HepG2 (cell line): ENCODE results near the gene PFDN1. TPM values are rescaled to one million over a fixed set of nuclear protein-coding genes. Genes with fewer than 3 reads are reported as not detected.
A peak's percentile ranks its signal among the peaks of the same experiment; 100 is the strongest.

ENCODE experiments used
- BCL6 ChIP-seq: IDR thresholded peaks from 2 replicates; pipeline ENCODE4 v1.6.1; 2016; ENCODE audit warnings: missing genetic modification reagents, missing compliant biosample characterization
- CEBPB ChIP-seq: IDR thresholded peaks from 2 replicates; pipeline ENCODE4 v1.6.1; 2011; ENCODE audit warnings: low read depth, low read length, improper control_type of control experiment, borderline replicate concordance
- CEBPG ChIP-seq: IDR thresholded peaks from 2 replicates; pipeline ENCODE4 v1.6.1; 2016
- EP300 ChIP-seq, 3 experiments: sonication (generic) in 1 of 3; formaldehyde crosslinking in 1 of 3; IDR thresholded peaks; 2 replicates each; pipeline versions ENCODE4 v1.5.1 to v1.6.1; 2011 to 2020; ENCODE audit warnings: low read depth in 2 of 3, low read length in 2 of 3, borderline replicate concordance in 1 of 3, improper control_type of control experiment in 1 of 3, mild to moderate bottlenecking in 1 of 3, missing genetic modification reagents in 1 of 3, moderate library complexity in 1 of 3
- FOXA1 ChIP-seq, 2 experiments: fragments of 450-650 bp in 1 of 2; sonication (generic) in 1 of 2; formaldehyde crosslinking in 1 of 2; IDR thresholded peaks; 2 replicates each; pipeline versions ENCODE4 v1.4.0 to v1.6.1; 2016 to 2020; ENCODE audit warnings: missing genetic modification reagents in 1 of 2
- KDM1A ChIP-seq: IDR thresholded peaks from 2 replicates; pipeline ENCODE4 v1.6.1; 2016; ENCODE audit warnings: missing compliant biosample characterization
- SALL1 ChIP-seq: sonication (generic); formaldehyde crosslinking; IDR thresholded peaks from 2 replicates; pipeline ENCODE4 v1.8.0; 2022; ENCODE audit warnings: mild to moderate bottlenecking, missing genetic modification reagents
- ZNF326 ChIP-seq: sonication (generic); formaldehyde crosslinking; IDR thresholded peaks from 2 replicates; pipeline ENCODE4 v1.4.0; 2020; ENCODE audit warnings: missing genetic modification reagents, borderline replicate concordance
- ZNF44 ChIP-seq: sonication (generic); formaldehyde crosslinking; IDR thresholded peaks from 2 replicates; pipeline ENCODE4 v1.5.1; 2020; ENCODE audit warnings: mild to moderate bottlenecking, missing genetic modification reagents
- ZNF713 ChIP-seq: sonication (generic); formaldehyde crosslinking; IDR thresholded peaks from 2 replicates; pipeline ENCODE4 v1.4.0; 2020; ENCODE audit warnings: mild to moderate bottlenecking, missing genetic modification reagents
- polyA plus RNA-seq, 8 experiments: library from polyadenylated mRNA; depleted of rRNA in 3 of 8; stranded (reverse) in 7 of 8; unstranded in 1 of 8; fragments of >200 nt; fragmentation: Illumina TruSeq in 4 of 8; extraction: Trizol in 4 of 8; gene quantifications; 2 replicates each; pipeline versions ENCODE4 v1.2.1 to v1.2.3, GENCODE V29; 2011 to 2016; ENCODE audit warnings: low read depth in 4 of 8, missing spikeins in 1 of 8, mixed read lengths in 1 of 8; ENCODE audit not compliant: insufficient read depth in 1 of 8
- total RNA-seq, 5 experiments: library from RNA; depleted of rRNA; stranded (reverse); fragments of >200 nt; fragmentation: Illumina TruSeq; extraction: Trizol; gene quantifications; 2 replicates each; pipeline ENCODE4 v1.2.3, GENCODE V29; 2016; ENCODE audit warnings: low read depth in 1 of 5
- TF ChIP-seq, protein P1 (sequence below): sonication (generic); formaldehyde crosslinking; IDR thresholded peaks from 2 replicates; pipeline ENCODE4 v1.8.0; 2022; ENCODE audit warnings: mild to moderate bottlenecking, missing genetic modification reagents, moderate library complexity
- TF ChIP-seq, protein P2 (sequence below): sonication (generic); formaldehyde crosslinking; IDR thresholded peaks from 2 replicates; pipeline ENCODE4 v1.4.0; 2020; ENCODE audit warnings: missing genetic modification reagents, borderline replicate concordance
- TF ChIP-seq, protein P3 (sequence below): sonication (generic); formaldehyde crosslinking; IDR thresholded peaks from 2 replicates; pipeline ENCODE4 v1.4.0; 2020; ENCODE audit warnings: low read depth, missing genetic modification reagents
- TF ChIP-seq, protein P4 (sequence below): sonication (generic); formaldehyde crosslinking; IDR thresholded peaks from 2 replicates; pipeline ENCODE4 v1.5.0; 2020; ENCODE audit warnings: missing genetic modification reagents

PFDN1 gene
- total and polyA plus RNA-seq, 2 of the 13 experiments (the other 11 are each of a cell fraction or from before 2014, with no cell fraction given) = 67.2 to 70.8 TPM

DNA sequence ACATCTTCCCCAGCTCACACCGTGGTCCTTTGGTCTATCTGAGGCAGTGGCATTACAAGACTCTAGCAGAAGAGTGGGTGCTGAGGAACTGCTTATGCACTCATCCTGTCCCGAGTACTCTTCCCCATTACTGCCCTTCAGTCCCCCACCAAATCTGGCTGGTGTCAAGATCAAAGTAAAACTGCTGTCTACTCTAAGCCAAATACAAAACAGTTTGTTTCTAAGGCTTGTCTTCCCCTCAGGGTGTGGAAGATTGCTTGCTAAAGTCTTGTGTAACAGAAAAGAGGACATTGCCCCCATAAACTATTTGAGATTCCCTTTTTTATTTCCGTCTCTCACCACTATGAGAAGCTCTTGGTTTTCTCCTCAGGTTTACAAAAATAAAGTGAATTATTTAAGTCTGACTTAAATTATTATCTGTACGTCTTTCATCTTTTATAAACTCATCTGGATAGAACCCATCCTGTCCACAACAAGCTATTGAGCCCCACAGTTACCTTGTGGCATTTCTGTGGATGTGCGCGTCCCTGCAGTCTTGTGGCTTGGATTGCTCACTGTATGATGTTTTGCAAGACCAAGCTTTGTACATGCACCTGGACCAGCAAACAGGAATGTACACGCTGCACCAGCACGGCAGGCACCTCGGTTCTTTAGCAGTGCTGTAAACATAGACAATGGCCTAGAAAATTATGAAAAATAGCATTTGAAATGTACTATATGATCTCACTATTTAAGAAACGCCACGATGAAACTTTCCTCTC, 66.9 kb downstream of the PFDN1 start (continued):
- TF ChIP-seq, protein P1, sequence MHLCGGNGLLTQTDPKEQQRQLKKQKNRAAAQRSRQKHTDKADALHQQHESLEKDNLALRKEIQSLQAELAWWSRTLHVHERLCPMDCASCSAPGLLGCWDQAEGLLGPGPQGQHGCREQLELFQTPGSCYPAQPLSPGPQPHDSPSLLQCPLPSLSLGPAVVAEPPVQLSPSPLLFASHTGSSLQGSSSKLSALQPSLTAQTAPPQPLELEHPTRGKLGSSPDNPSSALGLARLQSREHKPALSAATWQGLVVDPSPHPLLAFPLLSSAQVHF (CRISPR knock-in tag) = no peak
- TF ChIP-seq SALL1 (CRISPR knock-in tag) (0 out of 2 replicates have a peak, but pooled peaks have one; percentile 17), BCL6 (CRISPR knock-in tag) (no peak), CEBPG (CRISPR knock-in tag) (0 out of 2 replicates have a peak, but pooled peaks have one; percentile 29), KDM1A (no peak), ZNF44 (no peak), CEBPB (peak; percentile 80; the same call in 1 of the 2 replicates), ZNF326 (CRISPR knock-in tag) (no peak), EP300 (IDR thresholded peaks at IDR 0.05; ENCODE audit: low read depth in 2 of 2, low read length in 2 of 2) (no peak), EP300 (CRISPR knock-in tag; IDR thresholded peaks at IDR 0.05; ENCODE audit: borderline replicate concordance) (no peak), ZNF713 (no peak), FOXA1 (IDR thresholded peaks at IDR 0.05) (no peak), FOXA1 (CRISPR knock-in tag; IDR thresholded peaks at IDR 0.05) (peak; percentile 39; the same call in 1 of the 2 replicates)
- TF ChIP-seq, protein P2, sequence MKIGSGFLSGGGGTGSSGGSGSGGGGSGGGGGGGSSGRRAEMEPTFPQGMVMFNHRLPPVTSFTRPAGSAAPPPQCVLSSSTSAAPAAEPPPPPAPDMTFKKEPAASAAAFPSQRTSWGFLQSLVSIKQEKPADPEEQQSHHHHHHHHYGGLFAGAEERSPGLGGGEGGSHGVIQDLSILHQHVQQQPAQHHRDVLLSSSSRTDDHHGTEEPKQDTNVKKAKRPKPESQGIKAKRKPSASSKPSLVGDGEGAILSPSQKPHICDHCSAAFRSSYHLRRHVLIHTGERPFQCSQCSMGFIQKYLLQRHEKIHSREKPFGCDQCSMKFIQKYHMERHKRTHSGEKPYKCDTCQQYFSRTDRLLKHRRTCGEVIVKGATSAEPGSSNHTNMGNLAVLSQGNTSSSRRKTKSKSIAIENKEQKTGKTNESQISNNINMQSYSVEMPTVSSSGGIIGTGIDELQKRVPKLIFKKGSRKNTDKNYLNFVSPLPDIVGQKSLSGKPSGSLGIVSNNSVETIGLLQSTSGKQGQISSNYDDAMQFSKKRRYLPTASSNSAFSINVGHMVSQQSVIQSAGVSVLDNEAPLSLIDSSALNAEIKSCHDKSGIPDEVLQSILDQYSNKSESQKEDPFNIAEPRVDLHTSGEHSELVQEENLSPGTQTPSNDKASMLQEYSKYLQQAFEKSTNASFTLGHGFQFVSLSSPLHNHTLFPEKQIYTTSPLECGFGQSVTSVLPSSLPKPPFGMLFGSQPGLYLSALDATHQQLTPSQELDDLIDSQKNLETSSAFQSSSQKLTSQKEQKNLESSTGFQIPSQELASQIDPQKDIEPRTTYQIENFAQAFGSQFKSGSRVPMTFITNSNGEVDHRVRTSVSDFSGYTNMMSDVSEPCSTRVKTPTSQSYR = no peak
- TF ChIP-seq, protein P3, sequence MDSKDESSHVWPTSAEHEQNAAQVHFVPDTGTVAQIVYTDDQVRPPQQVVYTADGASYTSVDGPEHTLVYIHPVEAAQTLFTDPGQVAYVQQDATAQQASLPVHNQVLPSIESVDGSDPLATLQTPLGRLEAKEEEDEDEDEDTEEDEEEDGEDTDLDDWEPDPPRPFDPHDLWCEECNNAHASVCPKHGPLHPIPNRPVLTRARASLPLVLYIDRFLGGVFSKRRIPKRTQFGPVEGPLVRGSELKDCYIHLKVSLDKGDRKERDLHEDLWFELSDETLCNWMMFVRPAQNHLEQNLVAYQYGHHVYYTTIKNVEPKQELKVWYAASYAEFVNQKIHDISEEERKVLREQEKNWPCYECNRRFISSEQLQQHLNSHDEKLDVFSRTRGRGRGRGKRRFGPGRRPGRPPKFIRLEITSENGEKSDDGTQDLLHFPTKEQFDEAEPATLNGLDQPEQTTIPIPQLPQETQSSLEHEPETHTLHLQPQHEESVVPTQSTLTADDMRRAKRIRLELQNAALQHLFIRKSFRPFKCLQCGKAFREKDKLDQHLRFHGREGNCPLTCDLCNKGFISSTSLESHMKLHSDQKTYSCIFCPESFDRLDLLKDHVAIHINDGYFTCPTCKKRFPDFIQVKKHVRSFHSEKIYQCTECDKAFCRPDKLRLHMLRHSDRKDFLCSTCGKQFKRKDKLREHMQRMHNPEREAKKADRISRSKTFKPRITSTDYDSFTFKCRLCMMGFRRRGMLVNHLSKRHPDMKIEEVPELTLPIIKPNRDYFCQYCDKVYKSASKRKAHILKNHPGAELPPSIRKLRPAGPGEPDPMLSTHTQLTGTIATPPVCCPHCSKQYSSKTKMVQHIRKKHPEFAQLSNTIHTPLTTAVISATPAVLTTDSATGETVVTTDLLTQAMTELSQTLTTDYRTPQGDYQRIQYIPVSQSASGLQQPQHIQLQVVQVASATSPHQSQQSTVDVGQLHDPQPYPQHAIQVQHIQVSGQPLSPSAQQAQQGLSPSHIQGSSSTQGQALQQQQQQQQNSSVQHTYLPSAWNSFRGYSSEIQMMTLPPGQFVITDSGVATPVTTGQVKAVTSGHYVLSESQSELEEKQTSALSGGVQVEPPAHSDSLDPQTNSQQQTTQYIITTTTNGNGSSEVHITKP (CRISPR knock-in tag) = no peak
- TF ChIP-seq, protein P4, sequence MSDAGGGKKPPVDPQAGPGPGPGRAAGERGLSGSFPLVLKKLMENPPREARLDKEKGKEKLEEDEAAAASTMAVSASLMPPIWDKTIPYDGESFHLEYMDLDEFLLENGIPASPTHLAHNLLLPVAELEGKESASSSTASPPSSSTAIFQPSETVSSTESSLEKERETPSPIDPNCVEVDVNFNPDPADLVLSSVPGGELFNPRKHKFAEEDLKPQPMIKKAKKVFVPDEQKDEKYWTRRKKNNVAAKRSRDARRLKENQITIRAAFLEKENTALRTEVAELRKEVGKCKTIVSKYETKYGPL (CRISPR knock-in tag) = no peak
- TF ChIP-seq, all 625 proteins: peak for 7
